ENCODE data around the gene STARD5.
A peak's percentile ranks its signal among the peaks of the same experiment; 100 is the strongest.

The STARD5 gene

GRCh38 chr15:81310480-81310879, 13.5 kb downstream of the STARD5 start:
- no peak for DNase-seq

- no peak for DNase-seq
Measured at GRCh38 chr15:81309647-81310450, 14.1 kb downstream of the STARD5 start.

- no peak for DNase-seq
Measured at GRCh38 chr15:81308260-81308659, 15.7 kb downstream of the STARD5 start.

- no peak for DNase-seq
Measured at GRCh38 chr15:81304226-81304625, 19.7 kb downstream of the STARD5 start.

- peak; percentile 57 for DNase-seq
Measured at GRCh38 chr15:81303244-81304225, 20.4 kb downstream of the STARD5 start.

GRCh38 chr15:81302701-81303109, 21.2 kb downstream of the STARD5 start:
- DNase-seq, result no peak

- DNase-seq, result no peak
Measured at GRCh38 chr15:81301815-81302399, 22.0 kb downstream of the STARD5 start.

- DNase-seq, result no peak
Measured at GRCh38 chr15:81301385-81301784, 22.6 kb downstream of the STARD5 start.

- DNase-seq, result no peak
Measured at GRCh38 chr15:81299630-81300273, 24.2 kb downstream of the STARD5 start.

GRCh38 chr15:81299156-81299555, 24.8 kb downstream of the STARD5 start:
- no peak for DNase-seq

GRCh38 chr15:81298611-81299010, 25.3 kb downstream of the STARD5 start:
- DNase-seq, result no peak

GRCh38 chr15:81297603-81298575, 26.1 kb downstream of the STARD5 start:
- no peak for DNase-seq

GRCh38 chr15:81297147-81297572, 26.8 kb downstream of the STARD5 start:
- DNase-seq, result no peak

- no peak for DNase-seq
Measured at GRCh38 chr15:81296673-81297072, 27.3 kb downstream of the STARD5 start.

- DNase-seq, result no peak
Measured at GRCh38 chr15:81296186-81296585, 27.8 kb downstream of the STARD5 start.

GRCh38 chr15:81295486-81296121, 28.3 kb downstream of the STARD5 start:
- no peak for DNase-seq

- peak; percentile 71 for DNase-seq
Measured at GRCh38 chr15:81294516-81294880, 29.4 kb downstream of the STARD5 start.

- DNase-seq, result no peak
Measured at GRCh38 chr15:81293728-81294515, 30.0 kb downstream of the STARD5 start.

- DNase-seq, result no peak
Measured at GRCh38 chr15:81292523-81293001, 31.4 kb downstream of the STARD5 start.

- no peak for DNase-seq
Measured at GRCh38 chr15:81291916-81292522, 31.9 kb downstream of the STARD5 start.

Measured in NCI-H526 treated with DMSO at 0.1 percent for 48 hours (cell line).